K562 (cell line): ENCODE results near the gene SGCG. TPM values are rescaled to one million over a fixed set of nuclear protein-coding genes. Genes with fewer than 3 reads are reported as not detected.

Source experiments
- ATAC-seq: fragments of 200-7000 bp; cut with Tn5 transposase; 3 replicates; pipeline ENCODE4 v1.9.1; 2020; ENCODE audit warnings: moderate library complexity
- BruUV-seq: library from RNA; stranded (reverse); fragments of 400-500 nt; replicated peaks from 2 replicates; lab custom pipeline; 2021; lab: Mats Ljungman, UMichigan
- CTCF ChIA-PET: fragments of 300-600 bp; formaldehyde crosslinking; extraction: SDS; loops from one replicate; lab custom pipeline; 2021; ENCODE audit warnings: low intra/inter-chr PET ratio; lab: Yijun Ruan, JAX
- POLR2A ChIA-PET: fragments of 300-600, 350-650 bp; sonication (Branson Sonifier 250); formaldehyde crosslinking; extraction: SDS; loops from one replicate; lab custom pipeline; 2021; ENCODE audit warnings: antibody characterized with exemption, inconsistent platforms; lab: Yijun Ruan, JAX
- DNase-seq, 4 experiments: peaks; one replicate each; pipeline versions ENCODE4 v3.0.0 to v3.0.0-alpha.2; 2011 to 2018; ENCODE audit warnings: low spot score in 3 of 4, mixed read lengths in 3 of 4; ENCODE audit errors: extremely low read depth in 1 of 4
- FAIRE-seq: peaks from 2 replicates; lab custom pipeline; 2011; peaks lifted over from hg19 to GRCh38; lab: Jason Lieb, UNC
- H2AFZ ChIP-seq: 2 replicates; pipeline ENCODE4 v1.6.0; 2011; ENCODE audit warnings: low read depth, low read length, control low read depth, inconsistent platforms
- H3K27ac ChIP-seq: fragments of 200-600 bp; 3 replicates; pipeline ENCODE4 v1.8.0; 2011; ENCODE audit warnings: low read depth, mild to moderate bottlenecking, control low read depth, inconsistent platforms, low read length, moderate library complexity, mixed read lengths; ENCODE audit errors: extremely low read depth
- H3K27me3 ChIP-seq, 2 experiments: fragments of 300-600 bp in 1 of 2; 2 replicates in 1 of 2; 3 replicates in 1 of 2; pipeline versions ENCODE4 v1.6.0 to v1.8.0; 2011; ENCODE audit warnings: inconsistent platforms in 2 of 2, low read length in 2 of 2, mild to moderate bottlenecking in 1 of 2, mixed read lengths in 1 of 2, moderate library complexity in 1 of 2; ENCODE audit not compliant: control insufficient read depth in 2 of 2, insufficient read depth in 2 of 2
- H3K36me3 ChIP-seq: fragments of 300-600 bp; 3 replicates; pipeline ENCODE4 v1.8.0; 2011; ENCODE audit warnings: mild to moderate bottlenecking, low read length, inconsistent platforms; ENCODE audit not compliant: control insufficient read depth, insufficient read depth
- H3K4me1 ChIP-seq, 2 experiments: fragments of 200-600 bp in 1 of 2; replicated peaks in 1 of 2; 2 replicates in 1 of 2; 3 replicates in 1 of 2; pipeline versions ENCODE4 v1.5.1 to v1.8.0; 2011; ENCODE audit warnings: inconsistent platforms in 2 of 2, low read length in 2 of 2, mild to moderate bottlenecking in 1 of 2, mixed read lengths in 1 of 2, moderate library complexity in 1 of 2; ENCODE audit not compliant: control insufficient read depth in 2 of 2, insufficient read depth in 2 of 2
- H3K4me2 ChIP-seq: 2 replicates; pipeline ENCODE4 v1.6.1; 2011; ENCODE audit warnings: low read length, control low read depth, inconsistent platforms, mixed read lengths; ENCODE audit not compliant: insufficient read depth
- H3K4me3 ChIP-seq: fragments of 200-600 bp; sonication (generic), shearing (Covaris generic); 2 replicates; pipeline ENCODE4 v1.5.1; 2016; ENCODE audit warnings: control low read depth, inconsistent platforms
- H3K79me2 ChIP-seq: fragments of 200-600 bp; 3 replicates; pipeline ENCODE4 v1.8.0; 2011; ENCODE audit warnings: low read length, inconsistent platforms; ENCODE audit not compliant: control insufficient read depth, insufficient read depth
- H3K9ac ChIP-seq, 2 experiments: 2 replicates each; pipeline versions ENCODE4 v1.6.0 to v1.6.1; 2011; ENCODE audit warnings: low read depth in 2 of 2, low read length in 2 of 2, control low read depth in 1 of 2, inconsistent platforms in 1 of 2, mild to moderate bottlenecking in 1 of 2, mixed read lengths in 1 of 2; ENCODE audit not compliant: insufficient read depth in 1 of 2
- H3K9me1 ChIP-seq: one replicate; pipeline ENCODE4 v1.6.0; 2011; ENCODE audit warnings: inconsistent platforms, mild to moderate bottlenecking, low read length, moderate library complexity; ENCODE audit not compliant: control insufficient read depth, insufficient read depth
- H3K9me3 ChIP-seq: replicated peaks from 2 replicates; pipeline ENCODE4 v1.5.1; 2011; ENCODE audit warnings: low read depth, low read length, inconsistent platforms; ENCODE audit not compliant: control insufficient read depth, insufficient read depth
- H4K20me1 ChIP-seq: replicated peaks from 2 replicates; pipeline ENCODE4 v1.6.1; 2011; ENCODE audit warnings: low read length, inconsistent platforms, mixed read lengths; ENCODE audit not compliant: control insufficient read depth, insufficient read depth
- FOXP1 ChIP-seq: sonication (generic); formaldehyde crosslinking; IDR thresholded peaks from 2 replicates; pipeline ENCODE4 v1.8.0; 2022; ENCODE audit warnings: mild to moderate bottlenecking, missing genetic modification reagents
- HDAC8 ChIP-seq: fragments of 450-650 bp; IDR thresholded peaks from 2 replicates; pipeline ENCODE4 v1.6.1; 2016; ENCODE audit warnings: mild to moderate bottlenecking, missing genetic modification characterization, moderate library complexity, missing compliant biosample characterization
- HNRNPLL ChIP-seq: fragments of 200-400 bp; formaldehyde crosslinking; IDR thresholded peaks from 2 replicates; pipeline ENCODE4 v1.6.1; 2017; ENCODE audit warnings: low read length, low read depth, mild to moderate bottlenecking; ENCODE audit not compliant: poor library complexity, severe bottlenecking
- MEIS2 ChIP-seq: fragments of 450-650 bp; IDR thresholded peaks from 2 replicates; pipeline ENCODE4 v1.6.1; 2014; ENCODE audit warnings: mild to moderate bottlenecking; ENCODE audit not compliant: partially characterized antibody
- NBN ChIP-seq: fragments of 450-650 bp; IDR thresholded peaks from 2 replicates; pipeline ENCODE4 v1.6.1; 2016; ENCODE audit warnings: low read depth, mild to moderate bottlenecking
- NFXL1 ChIP-seq: fragments of 450-650 bp; formaldehyde crosslinking; IDR thresholded peaks from 2 replicates; pipeline ENCODE4 v1.4.0; 2021; ENCODE audit warnings: mild to moderate bottlenecking
- NR3C1 ChIP-seq: sonication (generic); formaldehyde crosslinking; IDR thresholded peaks from 2 replicates; pipeline ENCODE4 v1.8.1; 2022; ENCODE audit warnings: missing genetic modification reagents
- SMC3 ChIP-seq: conservative IDR thresholded peaks from 2 replicates; pipeline ENCODE4 v1.6.1; 2011; ENCODE audit warnings: low read depth, low read length, improper control_type of control experiment; ENCODE audit not compliant: insufficient read depth
- SREBF1 ChIP-seq: fragments of 150-350 bp; IDR thresholded peaks from 2 replicates; pipeline ENCODE4 v1.6.1; 2014; ENCODE audit warnings: antibody characterized with exemption, low read depth, low read length, borderline replicate concordance
- SREBF2 ChIP-seq: sonication (generic); formaldehyde crosslinking; IDR thresholded peaks from 2 replicates; pipeline ENCODE4 v1.4.0; 2020; ENCODE audit warnings: mild to moderate bottlenecking, missing genetic modification reagents
- ZNF175 ChIP-seq: fragments of 200-800 bp; sonication (Bioruptor generic); IDR thresholded peaks from 2 replicates; pipeline ENCODE4 v1.6.1; 2016; ENCODE audit warnings: low read depth, mild to moderate bottlenecking, missing genetic modification characterization, missing compliant biosample characterization
- ZNF584 ChIP-seq: fragments of 200-800 bp; sonication (Bioruptor generic); IDR thresholded peaks from 2 replicates; pipeline ENCODE4 v1.6.1; 2016; ENCODE audit warnings: low read depth, mild to moderate bottlenecking, missing genetic modification characterization, missing compliant biosample characterization
- WGBS: fragments of 100-300 bp; shearing (Covaris generic); methylation state at CpG from one replicate; pipeline ENCODE4 v1.1.6; 2016; ENCODE audit warnings: low coverage, mixed read lengths; ENCODE audit not compliant: insufficient coverage; ENCODE audit errors: missing lambda C conversion rate; 5-methylcytosine and 5-hydroxymethylcytosine counted together
- in situ Hi-C: fragments of 300-500 bp; cut with MboI; formaldehyde crosslinking; loops from 4 replicates; pipeline ENCODE4 v1.15.0; 2018; ENCODE audit warnings: inconsistent platforms, mixed read lengths
- intact Hi-C: fragments of 100-400 bp; cut with micrococcal nuclease; formaldehyde crosslinking; loops from 2 replicates; pipeline ENCODE4 v1.14.2; 2022
- polyA plus RNA-seq, 8 experiments: library from polyadenylated mRNA; depleted of rRNA in 4 of 8; stranded (reverse) in 5 of 8; unstranded in 3 of 8; fragments of >200 nt; fragmentation: Nextera tagmentation in 2 of 8; fragmentation: Illumina TruSeq in 1 of 8; extraction: Ambion mirVana in 2 of 8; extraction: Trizol in 1 of 8; gene quantifications; 2 replicates each; pipeline versions ENCODE4 v1.2.1 to v1.2.3, GENCODE V29; 2011 to 2014; ENCODE audit warnings: inconsistent platforms in 1 of 8, missing spikeins in 1 of 8
- total RNA-seq, 7 experiments: library from RNA; depleted of rRNA in 6 of 7; stranded (reverse); fragments of >200 nt in 6 of 7; fragmentation: Illumina TruSeq in 2 of 7; extraction: Trizol in 2 of 7; gene quantifications; 2 replicates each; pipeline versions ENCODE4 v1.2.1 to v1.2.3, GENCODE V29; 2011 to 2021; ENCODE audit warnings: low replicate concordance in 1 of 7

The SGCG gene
- total and polyA plus RNA-seq, 9 of the 15 experiments (the other 6 are each of a cell fraction or from before 2014, with no cell fraction given) = 0.04 to 0.44 (median 0.34) TPM

- H3K27me3 ChIP-seq = no peaks in the 10 kb centered on the region
- H3K36me3 ChIP-seq = no peaks in the 10 kb centered on the region
- H3K27ac ChIP-seq = no peak overlapping the region
- 7% methylated on average over 1 of the region's 1 CpG for WGBS
- H3K79me2 ChIP-seq = no peaks in the 10 kb centered on the region
- H2AFZ ChIP-seq = no peak overlapping the region
- no peaks in the 10 kb centered on the region for H3K9me1 ChIP-seq
- intact Hi-C loops = no loop called here
- ATAC-seq (no peak), FAIRE-seq (no peak), DNase-seq (no peak)
- no peaks in the 10 kb centered on the region for H4K20me1 ChIP-seq
- POLR2A ChIA-PET = no interaction called here
- BruUV-seq = no TSS peak
- CTCF ChIA-PET = no interaction called here
- no peak overlapping the region for H3K4me2 ChIP-seq
- H3K4me3 ChIP-seq = no peak overlapping the region
- H3K9ac ChIP-seq = no peak overlapping the region
- no peaks in the 10 kb centered on the region for H3K9me3 ChIP-seq
- no peaks in the 10 kb centered on the region for H3K4me1 ChIP-seq
- TF ChIP-seq MEIS2 (no peak), FOXP1 (no peak), NFXL1 (CRISPR knock-in tag) (no peak), SREBF1 (no peak), NBN (no peak), ZNF175 (CRISPR knock-in tag) (no peak), HDAC8 (tag) (no peak), SMC3 (no peak), SREBF2 (CRISPR knock-in tag) (no peak), HNRNPLL (no peak), ZNF584 (CRISPR knock-in tag) (no peak), NR3C1 (CRISPR knock-in tag) (no peak)
- TF ChIP-seq, all 486 proteins: peak for 0
- in situ Hi-C loops = no loop called here
Observed at GRCh38 chr13:23288564-23288963, 107.8 kb downstream of the SGCG start.
